B cell (primary cell): ENCODE data around the gene MRPL17. TPM values are rescaled to one million over a fixed set of nuclear protein-coding genes. Genes with fewer than 3 reads are reported as not detected.

Source experiments
- ATAC-seq: fragments of 200-7000 bp; cut with Tn5 transposase; one replicate; pipeline ENCODE4 v1.10.0; 2021; ENCODE audit warnings: low read depth, mild to moderate bottlenecking, moderate number of reproducible peaks, moderate library complexity
- CTCF ChIA-PET: fragments of 350-600 bp; sonication (Branson Sonifier 250); formaldehyde crosslinking; loops from one replicate; lab custom pipeline; 2021; ENCODE audit warnings: antibody characterized with exemption, inconsistent platforms; lab: Charles Lee
- POLR2A ChIA-PET: fragments of 350-600 bp; sonication (Branson Sonifier 250); formaldehyde crosslinking; loops from one replicate; lab custom pipeline; 2021; ENCODE audit warnings: antibody characterized with exemption; lab: Charles Lee
- DNase-seq: peaks from one replicate; pipeline ENCODE4 v3.0.0; 2013
- H2AFZ ChIP-seq: 2 replicates; pipeline ENCODE4 v1.6.1; 2012; ENCODE audit warnings: mild to moderate bottlenecking, low read depth, low read length; ENCODE audit not compliant: insufficient read depth, poor library complexity, severe bottlenecking
- H3K27ac ChIP-seq, 2 donors: 1 replicate in 1 of 2; 2 replicates in 1 of 2; pipeline ENCODE4 v1.5.1; 2012 to 2013; ENCODE audit warnings: low read length in 2 of 2, mild to moderate bottlenecking in 2 of 2, moderate library complexity in 1 of 2
- H3K27me3 ChIP-seq, 4 experiments: fragments of 200-600 bp in 1 of 4; sonication (generic) in 1 of 4; replicated peaks in 1 of 4; 1 replicate in 2 of 4; 2 replicates in 2 of 4; pipeline versions ENCODE4 v1.6.1 to v1.7.0; 2013 to 2016; ENCODE audit warnings: low read length in 3 of 4, mild to moderate bottlenecking in 2 of 4, mixed read lengths in 1 of 4, moderate library complexity in 1 of 4; ENCODE audit not compliant: insufficient read depth in 4 of 4, control insufficient read depth in 3 of 4; ENCODE audit errors: control extremely low read depth in 1 of 4
- H3K36me3 ChIP-seq, 2 experiments: replicated peaks in 1 of 2; 1 replicate in 1 of 2; 2 replicates in 1 of 2; pipeline versions ENCODE4 v1.6.1 to v1.7.1; 2013; ENCODE audit warnings: low read length in 1 of 2; ENCODE audit not compliant: insufficient read depth in 2 of 2, control insufficient read depth in 1 of 2; ENCODE audit errors: control extremely low read depth in 1 of 2, extremely low read depth in 1 of 2
- H3K4me1 ChIP-seq, 2 donors: fragments of 200-600 bp in 1 of 2; sonication (generic) in 1 of 2; 1 replicate in 1 of 2; 2 replicates in 1 of 2; pipeline versions ENCODE4 v1.5.1 to v1.6.1; 2013 to 2017; ENCODE audit warnings: low read length in 2 of 2; ENCODE audit not compliant: control insufficient read depth in 2 of 2, insufficient read depth in 2 of 2
- H3K4me2 ChIP-seq: replicated peaks from 2 replicates; pipeline ENCODE3; 2012; ENCODE audit warnings: mild to moderate bottlenecking, low read depth, low read length; ENCODE audit not compliant: poor library complexity, severe bottlenecking
- H3K4me3 ChIP-seq, 5 experiments: fragments of 200-600 bp in 1 of 5; sonication (generic) in 1 of 5; 1 replicate in 3 of 5; 2 replicates in 2 of 5; pipeline versions ENCODE4 v1.5.1 to v1.7.0; 2011 to 2016; ENCODE audit warnings: low read length in 4 of 5, mild to moderate bottlenecking in 4 of 5, low read depth in 2 of 5, control low read depth in 1 of 5, moderate library complexity in 1 of 5; ENCODE audit not compliant: insufficient read depth in 1 of 5; ENCODE audit errors: control extremely low read depth in 1 of 5, extremely low read depth in 1 of 5
- H3K79me2 ChIP-seq: fragments of 200-600 bp; sonication (generic); one replicate; pipeline ENCODE4 v1.6.0; 2016; ENCODE audit warnings: low read length; ENCODE audit not compliant: control insufficient read depth, insufficient read depth
- H3K9ac ChIP-seq: fragments of 200-600 bp; sonication (generic); 2 replicates; pipeline ENCODE4 v1.6.1; 2017; ENCODE audit warnings: mild to moderate bottlenecking, low read length, moderate library complexity
- H3K9me3 ChIP-seq, 3 donors: one replicate each; pipeline versions ENCODE4 v1.6.1 to v1.7.1; 2013; ENCODE audit warnings: low read length in 2 of 3; ENCODE audit not compliant: control insufficient read depth in 2 of 3, insufficient read depth in 1 of 3; ENCODE audit errors: control extremely low read depth in 1 of 3
- H4K20me1 ChIP-seq: 2 replicates; pipeline ENCODE4 v1.6.0; 2012; ENCODE audit warnings: mild to moderate bottlenecking, low read length; ENCODE audit not compliant: insufficient read depth, control insufficient read depth, poor library complexity, severe bottlenecking
- H3K27ac Mint-ChIP-seq: one replicate; pipeline ENCODE4 v1.8.0; 2021; ENCODE audit warnings: mixed read lengths
- H3K27me3 Mint-ChIP-seq: one replicate; pipeline ENCODE4 v1.8.0; 2021; ENCODE audit warnings: mixed read lengths
- H3K4me1 Mint-ChIP-seq: one replicate; pipeline ENCODE4 v1.8.0; 2021; ENCODE audit warnings: mixed read lengths
- H3K4me3 Mint-ChIP-seq: one replicate; pipeline ENCODE4 v1.8.0; 2021; ENCODE audit warnings: mixed read lengths
- H3K9me3 Mint-ChIP-seq: one replicate; pipeline ENCODE4 v1.8.0; 2022; ENCODE audit warnings: mixed read lengths; ENCODE audit not compliant: insufficient read depth
- EZH2 ChIP-seq: IDR thresholded peaks from 2 replicates; pipeline ENCODE4 v1.6.1; 2012; ENCODE audit warnings: borderline replicate concordance, low read depth, mild to moderate bottlenecking, moderate library complexity, low read length; ENCODE audit not compliant: insufficient read depth, poor library complexity, severe bottlenecking
- WGBS: methylation state at CpG from one replicate; pipeline ENCODE4 v1.1.5; 2013; ENCODE audit warnings: missing lambda C conversion rate; ENCODE audit not compliant: insufficient coverage; 5-methylcytosine and 5-hydroxymethylcytosine counted together
- intact Hi-C: fragments of 100-400 bp; cut with micrococcal nuclease; formaldehyde crosslinking; loops from one replicate; pipeline ENCODE4 v1.10.0; 2022
- polyA plus RNA-seq: library from polyadenylated mRNA; depleted of rRNA; stranded (reverse); fragments of >200 nt; gene quantifications from 2 replicates; pipeline ENCODE4 v1.2.3, GENCODE V29; 2012
- total RNA-seq, 2 donors: library from RNA; stranded (reverse); fragments of 120-200 nt in 1 of 2; gene quantifications; 1 replicate in 1 of 2; 2 replicates in 1 of 2; pipeline versions ENCODE4 v1.2.3 to v1.2.4, GENCODE V29; 2013 to 2022
- TF ChIP-seq, protein P1 (sequence below): fragments of 200-600 bp; IDR thresholded peaks from one replicate; pipeline ENCODE4 v1.8.0; 2022; ENCODE audit warnings: antibody characterized with exemption, mild to moderate bottlenecking

Gene MRPL17
- total and polyA plus RNA-seq, 2 donors (not counting 1 experiment from before 2014, with no cell fraction given) = 9.9 to 18.2 TPM

DNA sequence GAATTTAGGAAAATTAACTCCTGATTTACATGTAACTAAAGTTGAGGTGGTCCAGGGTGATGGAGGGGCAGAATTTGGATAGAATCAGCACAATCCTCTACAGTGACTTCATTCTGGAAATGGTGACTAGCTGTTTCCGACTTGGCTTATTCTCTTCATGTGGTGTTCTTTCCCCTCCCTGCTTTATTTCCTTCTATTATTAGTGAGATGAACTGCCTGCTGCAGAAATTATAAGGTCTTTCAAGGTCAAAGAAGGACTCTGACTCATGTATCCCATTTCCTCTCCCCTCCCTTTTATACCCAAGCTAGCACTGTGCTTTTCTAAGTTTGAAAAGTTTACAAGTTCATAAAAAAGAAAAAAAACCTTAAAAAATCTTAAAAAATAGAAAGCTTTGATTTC lies 12.2 kb upstream of the MRPL17 start:
- TF ChIP-seq EZH2 = no peak
- TF ChIP-seq, protein P1, sequence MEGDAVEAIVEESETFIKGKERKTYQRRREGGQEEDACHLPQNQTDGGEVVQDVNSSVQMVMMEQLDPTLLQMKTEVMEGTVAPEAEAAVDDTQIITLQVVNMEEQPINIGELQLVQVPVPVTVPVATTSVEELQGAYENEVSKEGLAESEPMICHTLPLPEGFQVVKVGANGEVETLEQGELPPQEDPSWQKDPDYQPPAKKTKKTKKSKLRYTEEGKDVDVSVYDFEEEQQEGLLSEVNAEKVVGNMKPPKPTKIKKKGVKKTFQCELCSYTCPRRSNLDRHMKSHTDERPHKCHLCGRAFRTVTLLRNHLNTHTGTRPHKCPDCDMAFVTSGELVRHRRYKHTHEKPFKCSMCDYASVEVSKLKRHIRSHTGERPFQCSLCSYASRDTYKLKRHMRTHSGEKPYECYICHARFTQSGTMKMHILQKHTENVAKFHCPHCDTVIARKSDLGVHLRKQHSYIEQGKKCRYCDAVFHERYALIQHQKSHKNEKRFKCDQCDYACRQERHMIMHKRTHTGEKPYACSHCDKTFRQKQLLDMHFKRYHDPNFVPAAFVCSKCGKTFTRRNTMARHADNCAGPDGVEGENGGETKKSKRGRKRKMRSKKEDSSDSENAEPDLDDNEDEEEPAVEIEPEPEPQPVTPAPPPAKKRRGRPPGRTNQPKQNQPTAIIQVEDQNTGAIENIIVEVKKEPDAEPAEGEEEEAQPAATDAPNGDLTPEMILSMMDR = no peak
- H3K79me2 ChIP-seq = no peaks in the 10 kb centered on the region
- no peak overlapping the region for H3K4me2 ChIP-seq
- no peak overlapping the region for H3K9ac ChIP-seq
- H3K9me3 ChIP-seq = no peaks in the 10 kb centered on the region
- H3K4me3 ChIP-seq = no peak overlapping the region
- H3K36me3 ChIP-seq = no peaks in the 10 kb centered on the region
- no peaks in the 10 kb centered on the region for H3K4me1 Mint-ChIP-seq
- ChIA-PET CTCF (interaction anchor here (0.8 to 2.2 kb wide), 3 partner anchors 10 to 316 kb away, joined by 3 to 11 read pairs (median 4); no protein-coding TSS in a partner anchor), POLR2A (no interaction called here)
- no peaks in the 10 kb centered on the region for H4K20me1 ChIP-seq
- H3K27me3 ChIP-seq = no peaks in the 10 kb centered on the region
- DNase-seq (no peak), ATAC-seq (no peak)
- H3K27ac ChIP-seq = no peak overlapping the region
- WGBS = no CpG with 5 or more reads among the region's 1 CpG
- no peak overlapping the region for H3K4me3 Mint-ChIP-seq
- intact Hi-C loops = no loop called here
- H3K4me1 ChIP-seq = no peaks in the 10 kb centered on the region
- H3K27me3 Mint-ChIP-seq = no peaks in the 10 kb centered on the region
- H3K9me3 Mint-ChIP-seq = no peaks in the 10 kb centered on the region
- no peak overlapping the region for H2AFZ ChIP-seq
- H3K27ac Mint-ChIP-seq = no peak overlapping the region

DNA sequence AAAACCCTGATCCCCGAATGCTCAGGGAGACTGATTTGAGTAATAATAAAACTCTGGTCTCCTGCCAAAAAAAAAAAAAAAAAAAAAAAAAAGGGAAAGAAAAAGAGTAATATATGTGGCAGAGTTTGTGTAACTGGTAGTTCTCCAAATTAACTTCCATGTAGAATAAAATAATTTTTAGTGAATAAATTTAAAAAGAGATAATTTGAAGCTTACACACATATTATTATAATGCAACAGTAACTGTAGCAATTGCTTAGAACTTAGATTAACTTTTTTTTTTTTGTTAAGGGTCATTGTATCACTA lies 11.0 kb upstream of the MRPL17 start:
- no peaks in the 10 kb centered on the region for H3K4me1 Mint-ChIP-seq
- H3K9ac ChIP-seq = no peak overlapping the region
- no peaks in the 10 kb centered on the region for H3K4me1 ChIP-seq
- no peaks in the 10 kb centered on the region for H3K79me2 ChIP-seq
- H3K36me3 ChIP-seq = no peaks in the 10 kb centered on the region
- ChIA-PET CTCF (interaction anchor here (0.6 to 1.3 kb wide), 3 partner anchors 11 to 250 kb away, joined by 3 to 7 read pairs (median 4); partner anchors contain the start of gene MRPL17), POLR2A (no interaction called here)
- no peaks in the 10 kb centered on the region for H3K27me3 ChIP-seq
- H2AFZ ChIP-seq = no peak overlapping the region
- WGBS = no CpG with 5 or more reads among the region's 1 CpG
- H3K27me3 Mint-ChIP-seq = no peaks in the 10 kb centered on the region
- no peak overlapping the region for H3K4me3 ChIP-seq
- no peak overlapping the region for H3K4me3 Mint-ChIP-seq
- no peaks in the 10 kb centered on the region for H4K20me1 ChIP-seq
- no peak overlapping the region for H3K27ac Mint-ChIP-seq
- no peak overlapping the region for H3K27ac ChIP-seq
- DNase-seq (no peak), ATAC-seq (no peak)
- no peak overlapping the region for H3K4me2 ChIP-seq
- intact Hi-C loops = no loop called here
- no peaks in the 10 kb centered on the region for H3K9me3 Mint-ChIP-seq
- no peaks in the 10 kb centered on the region for H3K9me3 ChIP-seq
- TF ChIP-seq, protein P1 = no peak
- no peak for TF ChIP-seq EZH2
